ENCODE results near the gene CEP20.

- TF ChIP-seq GATA2 (IDR thresholded peaks at IDR 0.05; ENCODE audit: low read depth, low read length), result no peak
- TF ChIP-seq GATA3 (IDR thresholded peaks at IDR 0.05; ENCODE audit: low read depth, low read length), result no peak
Observed at GRCh38 chr16:15864939-15865338, 23.5 kb downstream of the CEP20 start.

Measured in SH-SY5Y (cell line).